Stimulated activated CD4-positive, alpha-beta T cell treated with anti-CD3 and anti-CD28 coated beads, Interleukin-15, amount 100 ng/mL, for 24 hours (primary cell): Measurements from ENCODE around the gene IL10RB.

ENCODE experiments used
- DNase-seq: peaks from one replicate; pipeline ENCODE4 v3.0.0-alpha.2; 2020

The IL10RB gene

DNA sequence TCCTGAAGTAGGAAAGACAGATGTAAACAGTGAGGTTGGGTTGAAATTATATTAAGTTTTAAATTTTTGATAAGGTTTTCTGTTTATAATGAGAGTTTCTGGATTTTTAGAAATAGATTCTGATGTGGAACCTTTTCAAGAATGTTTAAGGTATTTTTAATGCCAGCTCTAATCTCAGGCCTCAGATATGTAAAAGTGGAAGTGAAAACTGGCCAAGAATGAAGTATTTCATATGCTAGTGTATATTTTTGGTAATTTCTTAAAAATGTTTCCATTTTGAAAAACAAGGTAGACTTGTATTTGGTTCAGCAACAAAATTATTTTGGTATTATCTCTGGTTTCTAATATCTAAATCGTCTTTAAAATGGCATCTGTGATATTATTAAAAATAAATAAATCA is 73.0 kb downstream of the IL10RB start:
- no peak for DNase-seq

DNA sequence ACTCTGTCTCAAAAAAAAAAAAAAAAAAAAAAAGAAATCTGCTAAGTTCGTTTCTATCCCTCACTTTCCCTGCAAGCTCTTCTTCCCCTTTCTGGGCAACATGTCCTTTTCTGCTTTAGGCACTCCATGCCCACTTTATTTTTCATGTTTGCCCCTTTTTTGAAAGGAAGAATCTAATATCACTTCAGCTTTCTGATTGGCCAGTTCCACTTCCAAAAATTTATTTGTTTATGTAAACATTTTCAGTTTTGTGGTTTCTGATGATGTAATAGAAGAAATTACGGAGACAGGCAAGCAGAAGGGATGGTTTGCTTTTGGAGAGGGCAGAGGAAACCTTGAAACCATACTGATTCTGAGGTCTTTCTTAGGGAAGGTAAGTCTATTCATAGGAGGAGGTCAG is 73.8 kb downstream of the IL10RB start:
- no peak for DNase-seq

DNA sequence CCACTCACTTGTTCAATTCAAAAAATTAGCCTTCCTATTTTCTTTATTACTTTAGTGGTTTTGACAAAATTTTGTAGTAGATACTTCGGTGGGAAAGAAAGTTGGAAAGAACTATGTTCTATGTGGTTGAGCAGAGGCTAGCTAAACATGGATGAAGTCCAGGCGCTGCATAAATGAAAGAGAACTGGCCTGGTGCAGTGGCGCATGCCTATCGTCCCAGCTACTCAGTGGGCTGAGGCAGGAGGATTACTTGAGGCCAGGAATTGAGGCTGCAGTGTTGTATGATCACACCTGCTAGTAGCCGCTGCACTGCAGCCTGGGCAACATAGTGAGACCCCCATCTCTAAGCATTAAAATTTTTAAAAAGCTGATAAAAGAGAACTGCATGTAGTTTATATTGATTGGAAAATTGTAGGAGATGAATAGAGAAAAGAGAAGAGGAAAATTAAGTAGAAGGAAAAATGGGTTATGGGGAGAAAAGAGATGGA is 79.6 kb downstream of the IL10RB start:
- DNase-seq, result no peak
